HUES48 (cell line): ENCODE data around the gene RLF.

ENCODE experiments used
- H3K27ac ChIP-seq: one replicate; pipeline ENCODE4 v1.7.0; 2013; ENCODE audit warnings: low read depth, low read length, inconsistent platforms
- H3K27me3 ChIP-seq: 2 replicates; pipeline ENCODE4 v1.6.1; 2013; ENCODE audit warnings: mild to moderate bottlenecking, low read length; ENCODE audit not compliant: control insufficient read depth, insufficient read depth
- H3K36me3 ChIP-seq: 2 replicates; pipeline ENCODE4 v1.6.1; 2013; ENCODE audit warnings: low read length; ENCODE audit not compliant: control insufficient read depth, insufficient read depth
- H3K4me1 ChIP-seq: 2 replicates; pipeline ENCODE4 v1.6.1; 2013; ENCODE audit warnings: mild to moderate bottlenecking, low read length; ENCODE audit not compliant: control insufficient read depth, insufficient read depth
- H3K4me3 ChIP-seq: 2 replicates; pipeline ENCODE4 v1.5.1; 2013; ENCODE audit warnings: mild to moderate bottlenecking, low read depth, low read length
- H3K9ac ChIP-seq: 2 replicates; pipeline ENCODE4 v1.6.1; 2013; ENCODE audit warnings: mild to moderate bottlenecking, low read depth, low read length, moderate library complexity
- H3K9me3 ChIP-seq: 2 replicates; pipeline ENCODE4 v1.6.1; 2013; ENCODE audit warnings: low read length; ENCODE audit not compliant: control insufficient read depth, insufficient read depth

The RLF gene

GRCh38 chr1:40258445-40258769 is 97.2 kb downstream of the RLF start:
- Histone ChIP-seq H3K27ac (peak overlapping the region; percentile 89), H3K4me1 (peaks cover 8% of the 10 kb centered on the region; the same call in 1 of the 2 replicates), H3K9me3 (no peaks in the 10 kb centered on the region), H3K36me3 (peaks cover 41% of the 10 kb centered on the region), H3K4me3 (peak overlapping the region; percentile 97), H3K27me3 (no peaks in the 10 kb centered on the region), H3K9ac (peak overlapping the region; percentile 90)

GRCh38 chr1:40264354-40264781 is 103.2 kb downstream of the RLF start:
- no peaks in the 10 kb centered on the region for H3K27me3 ChIP-seq
- peaks cover 86% of the 10 kb centered on the region for H3K36me3 ChIP-seq

GRCh38 chr1:40265298-40265697 is 104.1 kb downstream of the RLF start:
- H3K36me3 ChIP-seq = peaks cover 87% of the 10 kb centered on the region
- no peak overlapping the region for H3K27ac ChIP-seq
- H3K27me3 ChIP-seq = no peaks in the 10 kb centered on the region
- no peak overlapping the region for H3K4me3 ChIP-seq
- H3K9me3 ChIP-seq = no peaks in the 10 kb centered on the region
- no peaks in the 10 kb centered on the region for H3K4me1 ChIP-seq
- no peak overlapping the region for H3K9ac ChIP-seq

More at GRCh38 chr1:40264354-40264781, 103.2 kb downstream of the RLF start:
- Histone ChIP-seq H3K4me1 (no peaks in the 10 kb centered on the region), H3K27ac (no peak overlapping the region), H3K9me3 (no peaks in the 10 kb centered on the region), H3K4me3 (no peak overlapping the region), H3K9ac (no peak overlapping the region)

- Histone ChIP-seq H3K9ac (no peak overlapping the region), H3K27me3 (no peaks in the 10 kb centered on the region), H3K4me1 (no peaks in the 10 kb centered on the region), H3K36me3 (peaks cover 87% of the 10 kb centered on the region), H3K9me3 (no peaks in the 10 kb centered on the region), H3K4me3 (no peak overlapping the region), H3K27ac (no peak overlapping the region)
Observed at GRCh38 chr1:40265919-40266318, 104.7 kb downstream of the RLF start.

- Histone ChIP-seq H3K4me1 (no peaks in the 10 kb centered on the region), H3K9me3 (no peaks in the 10 kb centered on the region), H3K9ac (no peak overlapping the region), H3K27ac (no peak overlapping the region), H3K4me3 (no peak overlapping the region), H3K27me3 (no peaks in the 10 kb centered on the region), H3K36me3 (peaks cover 87% of the 10 kb centered on the region)
Observed at GRCh38 chr1:40266786-40267535, 105.8 kb downstream of the RLF start.

GRCh38 chr1:40267767-40268187 is 106.6 kb downstream of the RLF start:
- H3K9me3 ChIP-seq = no peaks in the 10 kb centered on the region
- peaks cover 87% of the 10 kb centered on the region for H3K36me3 ChIP-seq

GRCh38 chr1:40268211-40268610 is 107.0 kb downstream of the RLF start:
- Histone ChIP-seq H3K9me3 (no peaks in the 10 kb centered on the region), H3K27ac (no peak overlapping the region), H3K4me1 (no peaks in the 10 kb centered on the region), H3K9ac (no peak overlapping the region), H3K27me3 (no peaks in the 10 kb centered on the region), H3K36me3 (peaks cover 86% of the 10 kb centered on the region), H3K4me3 (no peak overlapping the region)

More at GRCh38 chr1:40267767-40268187, 106.6 kb downstream of the RLF start:
- no peaks in the 10 kb centered on the region for H3K27me3 ChIP-seq
- H3K9ac ChIP-seq = no peak overlapping the region
- no peaks in the 10 kb centered on the region for H3K4me1 ChIP-seq
- no peak overlapping the region for H3K4me3 ChIP-seq
- no peak overlapping the region for H3K27ac ChIP-seq

- no peaks in the 10 kb centered on the region for H3K9me3 ChIP-seq
- no peaks in the 10 kb centered on the region for H3K27me3 ChIP-seq
- no peak overlapping the region for H3K9ac ChIP-seq
- H3K4me3 ChIP-seq = no peak overlapping the region
- H3K27ac ChIP-seq = no peak overlapping the region
- peaks cover 85% of the 10 kb centered on the region for H3K36me3 ChIP-seq
- H3K4me1 ChIP-seq = no peaks in the 10 kb centered on the region
Observed at GRCh38 chr1:40270152-40270834, 109.1 kb downstream of the RLF start.

- Histone ChIP-seq H3K9ac (no peak overlapping the region), H3K27ac (no peak overlapping the region), H3K36me3 (peaks cover 75% of the 10 kb centered on the region)
Observed at GRCh38 chr1:40272653-40273213, 111.5 kb downstream of the RLF start.

GRCh38 chr1:40273547-40274166 is 112.5 kb downstream of the RLF start:
- Histone ChIP-seq H3K27ac (no peak overlapping the region), H3K36me3 (peaks cover 66% of the 10 kb centered on the region), H3K9me3 (no peaks in the 10 kb centered on the region), H3K9ac (no peak overlapping the region), H3K27me3 (no peaks in the 10 kb centered on the region), H3K4me1 (no peaks in the 10 kb centered on the region), H3K4me3 (no peak overlapping the region)

More at GRCh38 chr1:40272653-40273213, 111.5 kb downstream of the RLF start:
- Histone ChIP-seq H3K9me3 (no peaks in the 10 kb centered on the region), H3K4me3 (no peak overlapping the region), H3K4me1 (no peaks in the 10 kb centered on the region), H3K27me3 (no peaks in the 10 kb centered on the region)

GRCh38 chr1:40274331-40274730 is 113.1 kb downstream of the RLF start:
- Histone ChIP-seq H3K27me3 (no peaks in the 10 kb centered on the region), H3K36me3 (peaks cover 62% of the 10 kb centered on the region), H3K9me3 (no peaks in the 10 kb centered on the region), H3K27ac (no peak overlapping the region), H3K4me3 (no peak overlapping the region), H3K4me1 (no peaks in the 10 kb centered on the region), H3K9ac (no peak overlapping the region)
